ENCODE results near the gene SERPINE3.

Gene SERPINE3

GRCh38 chr13:51329606-51330005 is 9.9 kb upstream of the SERPINE3 start:
- no peak for FAIRE-seq

GRCh38 chr13:51330791-51331190 is 8.7 kb upstream of the SERPINE3 start:
- no peak for FAIRE-seq

- no peak for FAIRE-seq
Observed at GRCh38 chr13:51331354-51331861, 8.1 kb upstream of the SERPINE3 start.

GRCh38 chr13:51332566-51333361 is 6.7 kb upstream of the SERPINE3 start:
- no peak for FAIRE-seq

GRCh38 chr13:51333421-51333820 is 6.1 kb upstream of the SERPINE3 start:
- no peak for FAIRE-seq

- no peak for FAIRE-seq
Observed at GRCh38 chr13:51333826-51334225, 5.7 kb upstream of the SERPINE3 start.

- no peak for FAIRE-seq
Observed at GRCh38 chr13:51336746-51337145, 2.7 kb upstream of the SERPINE3 start.

GRCh38 chr13:51339952-51340732 is 651 bp downstream of the SERPINE3 start:
- no peak for FAIRE-seq

GRCh38 chr13:51341232-51341631 is 1.7 kb downstream of the SERPINE3 start:
- no peak for FAIRE-seq

GRCh38 chr13:51341791-51342190 is 2.3 kb downstream of the SERPINE3 start:
- no peak for FAIRE-seq

- FAIRE-seq: no peak
Observed at GRCh38 chr13:51342706-51343105, 3.2 kb downstream of the SERPINE3 start.

GRCh38 chr13:51343475-51343874 is 4.0 kb downstream of the SERPINE3 start:
- FAIRE-seq: no peak

- FAIRE-seq: no peak
Observed at GRCh38 chr13:51346397-51346796, 6.9 kb downstream of the SERPINE3 start.

GRCh38 chr13:51347099-51347498 is 7.6 kb downstream of the SERPINE3 start:
- no peak for FAIRE-seq

GRCh38 chr13:51348069-51348967 is 8.8 kb downstream of the SERPINE3 start:
- no peak for FAIRE-seq

GRCh38 chr13:51349016-51349415 is 9.5 kb downstream of the SERPINE3 start:
- no peak for FAIRE-seq

GRCh38 chr13:51355217-51355616 is 15.7 kb downstream of the SERPINE3 start:
- no peak for FAIRE-seq

GRCh38 chr13:51357928-51358595 is 18.6 kb downstream of the SERPINE3 start:
- no peak for FAIRE-seq

- no peak for FAIRE-seq
Observed at GRCh38 chr13:51359352-51359751, 19.9 kb downstream of the SERPINE3 start.

GRCh38 chr13:51360489-51360888 is 21.0 kb downstream of the SERPINE3 start:
- no peak for FAIRE-seq

GRCh38 chr13:51361106-51361505 is 21.6 kb downstream of the SERPINE3 start:
- FAIRE-seq: no peak

GRCh38 chr13:51363625-51364024 is 24.1 kb downstream of the SERPINE3 start:
- no peak for FAIRE-seq

Data from TTC549 (cell line).